Suppressor macrophage treated with lipopolysaccharide for 1 hour (primary cell): Measurements from ENCODE around the gene FDXACB1.

ENCODE experiments used
- DNase-seq, 3 donors: peaks; one replicate each; pipeline ENCODE4 v3.0.0-alpha.2; 2020 to 2022

FDXACB1 gene

GRCh38 chr11:111878849-111879636 lies at the start of gene FDXACB1, which contains the start of gene CFAP68:
TSS of gene FDXACB1 (minus strand) at chr11:111879165. CDS start at chr11:111879132, 33 bp downstream.
TSS of gene CFAP68 (plus strand) at chr11:111879541. CDS start at chr11:111879561, 20 bp downstream.
- DNase-seq = peak; percentile 97 to 98 (median 98)

GRCh38 chr11:111926505-111927391 lies 47.8 kb upstream of the FDXACB1 start:
- DNase-seq = peak; percentile 96 to 99 (median 98)

- no peak for DNase-seq
Measured at GRCh38 chr11:111925953-111926352, 47.0 kb upstream of the FDXACB1 start.

GRCh38 chr11:111923951-111924350 lies 45.0 kb upstream of the FDXACB1 start:
- DNase-seq = no peak

- no peak for DNase-seq
Measured at GRCh38 chr11:111923351-111923788, 44.4 kb upstream of the FDXACB1 start.

- peak; percentile 35 to 64 (median 53) for DNase-seq
Measured at GRCh38 chr11:111922803-111923202, 43.8 kb upstream of the FDXACB1 start.

- DNase-seq = no peak
Measured at GRCh38 chr11:111921541-111922230, 42.7 kb upstream of the FDXACB1 start.

- no peak for DNase-seq
Measured at GRCh38 chr11:111920908-111921307, 41.9 kb upstream of the FDXACB1 start.

GRCh38 chr11:111918390-111919256 lies 39.7 kb upstream of the FDXACB1 start, which contains the start of gene C11orf52:
TSS of gene C11orf52 (plus strand) at chr11:111918913. CDS start at chr11:111918973, 60 bp downstream.
- DNase-seq = no peak

GRCh38 chr11:111917788-111918187 lies 38.8 kb upstream of the FDXACB1 start:
- DNase-seq = no peak

GRCh38 chr11:111917312-111917711 lies 38.3 kb upstream of the FDXACB1 start:
- no peak for DNase-seq

GRCh38 chr11:111916768-111917167 lies 37.8 kb upstream of the FDXACB1 start:
- no peak for DNase-seq

- no peak for DNase-seq
Measured at GRCh38 chr11:111913997-111914396, 35.0 kb upstream of the FDXACB1 start.

- DNase-seq = no peak
Measured at GRCh38 chr11:111913031-111913861, 34.3 kb upstream of the FDXACB1 start.

- no peak for DNase-seq
Measured at GRCh38 chr11:111912535-111912934, 33.6 kb upstream of the FDXACB1 start, which contains the start of gene HSPB2. TSS of gene HSPB2 (plus strand) at chr11:111912734. CDS start at chr11:111912830, 96 bp downstream.

- DNase-seq = no peak
Measured at GRCh38 chr11:111911563-111912401, 32.8 kb upstream of the FDXACB1 start, which contains the start of gene CRYAB. TSS of gene CRYAB (minus strand) at chr11:111911770. CDS start at chr11:111911724, 46 bp downstream.

- DNase-seq = no peak
Measured at GRCh38 chr11:111910676-111911562, 32.0 kb upstream of the FDXACB1 start.

GRCh38 chr11:111909378-111909777 lies 30.4 kb upstream of the FDXACB1 start:
- no peak for DNase-seq
